Cardiac muscle cell (in vitro differentiated cells and primary cell): ENCODE data around the gene PSMB7. TPM values are rescaled to one million over a fixed set of nuclear protein-coding genes. Genes with fewer than 3 reads are reported as not detected.

Experiments used
- DNase-seq, 2 donors: peaks; one replicate each; pipeline versions ENCODE4 v3.0.0 to v3.0.0-alpha.2; 2010 to 2017; ENCODE audit warnings: low read depth in 1 of 2, low spot score in 1 of 2
- H3K27ac ChIP-seq: fragments of 200-600 bp; sonication (generic); 2 replicates; pipeline ENCODE4 v1.5.1; 2016
- H3K27me3 ChIP-seq: fragments of 200-600 bp; sonication (generic); 2 replicates; pipeline ENCODE4 v1.6.0; 2016; ENCODE audit warnings: control low read depth
- H3K36me3 ChIP-seq: fragments of 200-600 bp; sonication (generic); 2 replicates; pipeline ENCODE4 v1.5.1; 2016; ENCODE audit warnings: control low read depth
- H3K4me1 ChIP-seq: fragments of 200-600 bp; sonication (generic); 2 replicates; pipeline ENCODE4 v1.8.1; 2017; ENCODE audit warnings: low read depth, mild to moderate bottlenecking, mixed run types
- H3K4me3 ChIP-seq: fragments of 200-600 bp; sonication (generic); 2 replicates; pipeline ENCODE4 v1.5.1; 2016; ENCODE audit warnings: mild to moderate bottlenecking
- H3K9me3 ChIP-seq: fragments of 200-600 bp; sonication (generic); 2 replicates; pipeline ENCODE4 v1.5.1; 2017; ENCODE audit warnings: low read depth, mild to moderate bottlenecking, control low read depth
- polyA plus RNA-seq: library from polyadenylated mRNA; unstranded; fragments of >200 nt; fragmentation: Nextera tagmentation; extraction: Ambion mirVana; gene quantifications from 2 replicates; pipeline ENCODE4 v1.2.1, GENCODE V29; 2016
- total RNA-seq: library from RNA; depleted of rRNA; stranded (reverse); fragments of >200 nt; gene quantifications from 2 replicates; pipeline ENCODE4 v1.2.3, GENCODE V29; 2016
- TF ChIP-seq, protein P1 (sequence below): IDR thresholded peaks from 2 replicates; pipeline ENCODE4 v1.5.1; 2012; ENCODE audit warnings: low read depth, mild to moderate bottlenecking, low read length

Gene PSMB7
- total and polyA plus RNA-seq, 2 experiments from 2014 or later, result 160 to 282 TPM

DNA sequence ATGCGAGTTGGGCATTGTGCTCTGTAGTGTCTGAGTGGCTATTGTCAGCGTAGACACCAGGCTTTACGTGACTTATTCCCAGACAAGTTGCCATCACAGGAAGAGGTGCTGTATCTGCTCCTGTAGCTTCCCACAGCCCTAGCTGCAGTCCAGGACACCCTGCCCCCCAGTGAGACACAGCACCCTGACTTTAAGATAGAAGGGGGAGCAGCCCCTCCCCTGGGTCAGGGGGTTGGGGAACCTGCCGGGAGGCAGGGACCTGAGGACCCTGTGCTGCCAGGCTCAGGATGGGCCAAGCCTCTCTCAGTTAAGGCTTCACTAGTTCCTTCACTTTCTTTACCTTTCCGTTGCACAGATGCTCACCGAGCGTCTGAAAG, 82.1 kb downstream of the PSMB7 start:
- Histone ChIP-seq H3K4me3 (no peak overlapping the region), H3K9me3 (no peaks in the 10 kb centered on the region), H3K36me3 (no peaks in the 10 kb centered on the region), H3K27me3 (no peaks in the 10 kb centered on the region), H3K4me1 (no peaks in the 10 kb centered on the region), H3K27ac (no peak overlapping the region)
- DNase-seq, result no peak
- TF ChIP-seq, protein P1, sequence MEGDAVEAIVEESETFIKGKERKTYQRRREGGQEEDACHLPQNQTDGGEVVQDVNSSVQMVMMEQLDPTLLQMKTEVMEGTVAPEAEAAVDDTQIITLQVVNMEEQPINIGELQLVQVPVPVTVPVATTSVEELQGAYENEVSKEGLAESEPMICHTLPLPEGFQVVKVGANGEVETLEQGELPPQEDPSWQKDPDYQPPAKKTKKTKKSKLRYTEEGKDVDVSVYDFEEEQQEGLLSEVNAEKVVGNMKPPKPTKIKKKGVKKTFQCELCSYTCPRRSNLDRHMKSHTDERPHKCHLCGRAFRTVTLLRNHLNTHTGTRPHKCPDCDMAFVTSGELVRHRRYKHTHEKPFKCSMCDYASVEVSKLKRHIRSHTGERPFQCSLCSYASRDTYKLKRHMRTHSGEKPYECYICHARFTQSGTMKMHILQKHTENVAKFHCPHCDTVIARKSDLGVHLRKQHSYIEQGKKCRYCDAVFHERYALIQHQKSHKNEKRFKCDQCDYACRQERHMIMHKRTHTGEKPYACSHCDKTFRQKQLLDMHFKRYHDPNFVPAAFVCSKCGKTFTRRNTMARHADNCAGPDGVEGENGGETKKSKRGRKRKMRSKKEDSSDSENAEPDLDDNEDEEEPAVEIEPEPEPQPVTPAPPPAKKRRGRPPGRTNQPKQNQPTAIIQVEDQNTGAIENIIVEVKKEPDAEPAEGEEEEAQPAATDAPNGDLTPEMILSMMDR, result no peak

DNA sequence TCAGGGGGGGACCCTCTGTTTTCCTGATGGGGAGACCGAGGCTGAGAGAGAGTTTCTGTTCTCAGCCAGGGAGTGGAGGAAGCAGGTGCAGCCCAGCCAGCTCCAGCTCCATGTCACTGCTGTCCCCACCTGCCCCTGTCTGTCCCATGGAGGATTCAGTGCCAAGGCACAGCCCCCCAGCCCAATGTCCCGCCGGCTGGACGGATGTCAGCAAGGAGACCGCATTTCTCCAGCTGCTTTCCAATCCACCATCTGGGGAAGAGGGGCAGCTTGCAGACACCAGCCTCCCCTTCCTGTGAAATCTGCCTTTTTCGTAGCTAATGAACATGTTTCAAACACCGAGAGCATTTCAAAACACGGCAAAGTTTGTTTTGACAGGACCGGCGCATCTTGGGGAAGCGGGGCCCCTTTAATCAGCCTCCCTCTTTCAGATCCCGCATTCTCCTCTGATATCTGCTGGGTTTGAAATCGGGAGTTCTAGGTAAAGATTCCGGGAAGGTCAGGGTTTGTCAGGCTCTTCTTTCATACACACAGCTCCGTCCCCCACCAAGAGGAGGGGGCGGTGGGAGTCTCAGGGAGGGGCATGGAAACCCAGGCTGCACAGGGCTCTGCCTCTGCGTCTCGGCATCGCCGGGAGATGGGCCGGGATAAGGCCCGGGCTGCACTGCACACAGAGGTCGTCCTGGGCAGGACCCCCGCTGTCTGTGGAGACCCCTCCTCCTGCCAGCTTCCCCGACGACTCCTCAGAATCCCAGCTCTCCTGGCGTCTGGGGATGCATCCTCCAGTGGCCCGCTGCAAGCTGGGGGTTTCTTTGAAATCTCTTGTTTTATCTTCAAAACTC, 82.7 kb downstream of the PSMB7 start:
- no peak overlapping the region for H3K27ac ChIP-seq
- no peaks in the 10 kb centered on the region for H3K36me3 ChIP-seq
- no peaks in the 10 kb centered on the region for H3K4me1 ChIP-seq
- DNase-seq, result no peak
- H3K27me3 ChIP-seq, result no peaks in the 10 kb centered on the region
- H3K9me3 ChIP-seq, result no peaks in the 10 kb centered on the region
- TF ChIP-seq, protein P1, result no peak
- H3K4me3 ChIP-seq, result no peak overlapping the region

DNA sequence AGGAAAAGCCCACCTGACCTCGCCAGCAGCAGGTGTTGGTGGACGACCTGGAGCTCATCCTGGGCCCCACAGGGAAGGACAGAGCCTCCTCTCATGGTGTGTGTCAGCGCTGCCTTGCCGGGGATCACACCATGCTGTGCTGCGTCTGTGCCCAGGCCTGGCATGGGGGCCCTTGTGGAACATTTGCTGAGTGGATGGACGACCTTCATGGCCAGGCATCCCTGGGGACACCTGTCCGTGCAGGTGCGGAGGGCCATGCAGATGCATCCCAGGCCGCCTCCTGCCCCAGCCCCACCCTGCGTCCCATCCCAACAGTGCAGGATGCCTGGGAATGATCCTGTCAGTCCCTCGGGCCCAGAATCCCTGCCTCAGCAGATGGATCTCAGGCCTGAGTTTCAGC, 83.7 kb downstream of the PSMB7 start:
- H3K36me3 ChIP-seq, result no peaks in the 10 kb centered on the region

DNA sequence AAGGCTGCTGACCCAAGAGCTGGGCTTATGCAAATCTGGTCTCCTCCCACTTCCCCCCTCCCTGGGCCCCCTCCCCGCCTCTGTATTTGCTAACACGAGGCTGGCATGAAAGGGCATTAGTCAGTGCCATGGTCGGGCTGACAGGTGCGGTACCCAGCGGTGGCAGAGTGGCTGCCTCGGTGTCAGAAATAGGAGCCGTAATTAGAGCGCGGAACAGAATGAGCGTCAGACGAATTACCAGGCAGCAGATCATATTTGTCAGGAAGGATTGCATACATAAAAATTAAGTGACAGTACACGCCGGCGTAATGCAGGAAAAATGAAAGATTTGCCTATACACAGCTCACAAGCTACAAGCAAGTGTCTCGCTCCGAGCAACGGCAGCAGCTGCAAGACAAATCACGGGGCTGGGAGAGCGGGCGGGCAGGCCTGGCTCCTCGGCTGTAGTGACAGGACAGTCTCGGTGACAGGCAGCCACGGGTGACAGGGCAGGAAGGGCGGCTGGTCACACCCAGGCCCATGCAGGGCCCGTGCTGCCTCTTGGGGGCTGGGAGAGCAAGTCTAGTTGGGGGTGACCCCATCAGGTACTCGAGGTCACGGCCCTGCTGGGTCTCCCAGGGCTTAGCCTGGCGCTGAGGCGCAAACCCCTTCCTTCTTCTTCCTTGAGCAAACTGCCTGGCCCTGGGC, 85.1 kb downstream of the PSMB7 start:
- Histone ChIP-seq H3K4me1 (no peaks in the 10 kb centered on the region), H3K36me3 (no peaks in the 10 kb centered on the region), H3K27me3 (no peaks in the 10 kb centered on the region), H3K9me3 (no peaks in the 10 kb centered on the region), H3K4me3 (no peak overlapping the region), H3K27ac (no peak overlapping the region)
- no peak for DNase-seq
- TF ChIP-seq, protein P1, result no peak

More for the DNA sequence above, 83.7 kb downstream of the PSMB7 start:
- no peak overlapping the region for H3K4me3 ChIP-seq
- TF ChIP-seq, protein P1, result no peak
- H3K27me3 ChIP-seq, result no peaks in the 10 kb centered on the region
- H3K27ac ChIP-seq, result no peak overlapping the region
- H3K9me3 ChIP-seq, result no peaks in the 10 kb centered on the region
- no peak for DNase-seq
- no peaks in the 10 kb centered on the region for H3K4me1 ChIP-seq

DNA sequence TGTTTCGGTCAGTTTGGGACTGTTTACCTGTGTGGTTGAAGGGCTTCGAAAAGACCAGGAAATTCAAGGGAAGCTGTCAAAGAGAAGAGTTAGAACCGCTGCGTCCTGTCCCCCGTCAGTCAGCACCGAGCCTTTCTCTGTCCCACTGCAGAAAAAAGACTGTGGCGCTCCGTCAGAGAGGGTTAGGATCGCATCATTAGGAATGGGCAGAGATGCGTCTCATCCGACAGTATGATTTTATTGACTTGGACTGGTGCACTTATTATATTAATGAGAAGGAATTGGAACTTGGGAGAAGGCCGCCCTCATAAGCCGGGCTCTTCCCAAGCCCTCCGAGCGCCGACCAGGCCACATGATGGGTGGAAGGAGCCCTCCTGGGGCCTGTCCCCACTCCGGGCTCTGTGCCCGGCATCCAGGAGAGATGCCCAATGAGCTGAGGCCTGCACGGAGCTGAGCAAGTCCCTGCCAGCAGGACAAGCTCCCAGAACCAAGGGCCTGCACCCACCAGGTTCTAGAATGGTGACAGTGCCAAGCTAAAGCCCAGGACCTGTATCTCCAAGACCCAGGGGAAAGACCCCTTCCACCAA, 85.9 kb downstream of the PSMB7 start:
- no peak for DNase-seq
- no peaks in the 10 kb centered on the region for H3K27me3 ChIP-seq
- no peaks in the 10 kb centered on the region for H3K36me3 ChIP-seq
- H3K9me3 ChIP-seq, result no peaks in the 10 kb centered on the region
- H3K4me3 ChIP-seq, result no peak overlapping the region
- no peaks in the 10 kb centered on the region for H3K4me1 ChIP-seq
- TF ChIP-seq, protein P1, result no peak
- H3K27ac ChIP-seq, result no peak overlapping the region
